ENCODE data around the gene C10orf62.
"Not testable (repeated sequence)": the region's sequence is repeated elsewhere in the genome, so short reads cannot be mapped to it uniquely, and the experiment has no call there.

Gene C10orf62

GRCh38 chr10:97566336-97566996 is 23.1 kb upstream of the C10orf62 start:
- no peak for DNase-seq

GRCh38 chr10:97567891-97568290 is 21.6 kb upstream of the C10orf62 start:
- no peak for DNase-seq

GRCh38 chr10:97570146-97570788 is 19.3 kb upstream of the C10orf62 start:
- DNase-seq, result no peak

GRCh38 chr10:97570789-97571471 is 18.6 kb upstream of the C10orf62 start:
- no peak for DNase-seq

- DNase-seq, result no peak
These were observed 17.9 kb upstream of the C10orf62 start for GRCh38 chr10:97571622-97572021.

GRCh38 chr10:97572214-97572989 is 17.1 kb upstream of the C10orf62 start, which contains the start of gene ANKRD2:
Gene ANKRD2, plus strand, starts transcription at chr10:97572779. Its CDS starts 10 bp downstream, at chr10:97572789.
- DNase-seq, result peak; percentile 44 to 53

GRCh38 chr10:97573021-97573420 is 16.5 kb upstream of the C10orf62 start:
- DNase-seq, result no peak

- DNase-seq, result no peak
These were observed 15.8 kb upstream of the C10orf62 start for GRCh38 chr10:97573672-97574071.

GRCh38 chr10:97574374-97575126 is 15.0 kb upstream of the C10orf62 start:
- DNase-seq, result no peak

GRCh38 chr10:97575127-97575668 is 14.3 kb upstream of the C10orf62 start:
- DNase-seq, result no peak

- DNase-seq, result not testable (repeated sequence)
These were observed 13.0 kb upstream of the C10orf62 start for GRCh38 chr10:97576487-97576886.

GRCh38 chr10:97577701-97578100 is 11.8 kb upstream of the C10orf62 start:
- DNase-seq, result no peak

GRCh38 chr10:97578171-97578844 is 11.2 kb upstream of the C10orf62 start:
- no peak for DNase-seq

- no peak for DNase-seq
These were observed 8.8 kb upstream of the C10orf62 start for GRCh38 chr10:97580421-97581367.

- no peak for DNase-seq
These were observed 7.4 kb upstream of the C10orf62 start for GRCh38 chr10:97582169-97582568.

- DNase-seq, result no peak
These were observed 6.0 kb upstream of the C10orf62 start for GRCh38 chr10:97583476-97583875.

- DNase-seq, result no peak
These were observed 5.3 kb upstream of the C10orf62 start, which contains the start of gene HOGA1 for GRCh38 chr10:97584060-97584797. Gene HOGA1, plus strand, starts transcription at chr10:97584389. Its CDS starts 315 bp downstream, at chr10:97584704.

GRCh38 chr10:97584798-97585438 is 4.6 kb upstream of the C10orf62 start:
- no peak for DNase-seq

GRCh38 chr10:97585439-97585811 is 4.1 kb upstream of the C10orf62 start:
- no peak for DNase-seq
